Measurements from ENCODE around the gene MEGF8.

MEGF8 gene

GRCh38 chr19:42279155-42279901, 46.1 kb upstream of the MEGF8 start:
- H3K27ac ChIP-seq, result peak overlapping the region; percentile 89
- no peak for TF ChIP-seq CTCF (IDR thresholded peaks at IDR 0.05)
- TF ChIP-seq ZFX (IDR thresholded peaks at IDR 0.05; ENCODE audit: borderline replicate concordance), result no peak

- TF ChIP-seq CTCF (IDR thresholded peaks at IDR 0.05), result peak; percentile 94
- no peak for TF ChIP-seq ZFX (IDR thresholded peaks at IDR 0.05; ENCODE audit: borderline replicate concordance)
- H3K27ac ChIP-seq, result peak overlapping the region; percentile 89
Measured at GRCh38 chr19:42279902-42280814, 45.3 kb upstream of the MEGF8 start.

- H3K27ac ChIP-seq, result peak overlapping the region; percentile 89
Measured at GRCh38 chr19:42280815-42281145, 44.7 kb upstream of the MEGF8 start.

GRCh38 chr19:42281146-42281826, 44.1 kb upstream of the MEGF8 start:
- TF ChIP-seq ZFX (IDR thresholded peaks at IDR 0.05; ENCODE audit: borderline replicate concordance), result no peak
- no peak for TF ChIP-seq CTCF (IDR thresholded peaks at IDR 0.05)
- peak overlapping the region; percentile 89 for H3K27ac ChIP-seq

More at GRCh38 chr19:42280815-42281145, 44.7 kb upstream of the MEGF8 start:
- TF ChIP-seq ZFX (IDR thresholded peaks at IDR 0.05; ENCODE audit: borderline replicate concordance), result no peak
- TF ChIP-seq CTCF (IDR thresholded peaks at IDR 0.05), result no peak

- peak overlapping the region; percentile 89 for H3K27ac ChIP-seq
- TF ChIP-seq ZFX (IDR thresholded peaks at IDR 0.05; ENCODE audit: borderline replicate concordance), result no peak
- no peak for TF ChIP-seq CTCF (IDR thresholded peaks at IDR 0.05)
Measured at GRCh38 chr19:42281827-42282762, 43.3 kb upstream of the MEGF8 start.

GRCh38 chr19:42282819-42283187, 42.6 kb upstream of the MEGF8 start:
- TF ChIP-seq CTCF (IDR thresholded peaks at IDR 0.05) (no peak), ZFX (IDR thresholded peaks at IDR 0.05; ENCODE audit: borderline replicate concordance) (no peak)
- peak overlapping the region; percentile 89 for H3K27ac ChIP-seq

All from 22Rv1 (cell line).